IPS DF 19.7 (cell line): ENCODE data around the gene FRAT1.
"Not testable (repeated sequence)": the region's sequence is repeated elsewhere in the genome, so short reads cannot be mapped to it uniquely, and the experiment has no call there.

Experiments used
- DNase-seq: peaks from one replicate; pipeline ENCODE4 v3.0.0-alpha.2; 2013; ENCODE audit warnings: low read depth, low spot score

Gene FRAT1

GRCh38 chr10:97318772-97319651 lies at the start of gene FRAT1:
Gene FRAT1 (plus strand): TSS chr10:97319271. CDS start chr10:97319454, 183 bp downstream.
- no peak for DNase-seq

GRCh38 chr10:97270523-97271154 lies 48.4 kb upstream of the FRAT1 start:
- no peak for DNase-seq

- DNase-seq, result no peak
Observed at GRCh38 chr10:97273700-97274099, 45.4 kb upstream of the FRAT1 start.

GRCh38 chr10:97274828-97275227 lies 44.2 kb upstream of the FRAT1 start:
- no peak for DNase-seq

- no peak for DNase-seq
Observed at GRCh38 chr10:97277551-97277950, 41.5 kb upstream of the FRAT1 start.

GRCh38 chr10:97278491-97278989 lies 40.5 kb upstream of the FRAT1 start:
- no peak for DNase-seq

GRCh38 chr10:97279121-97279815 lies 39.8 kb upstream of the FRAT1 start:
- DNase-seq, result no peak

GRCh38 chr10:97280783-97281182 lies 38.3 kb upstream of the FRAT1 start:
- DNase-seq, result no peak

GRCh38 chr10:97290076-97290475 lies 29.0 kb upstream of the FRAT1 start:
- DNase-seq, result not testable (repeated sequence)

- not testable (repeated sequence) for DNase-seq
Observed at GRCh38 chr10:97290576-97291356, 28.3 kb upstream of the FRAT1 start.

- DNase-seq, result no peak
Observed at GRCh38 chr10:97291357-97292096, 27.5 kb upstream of the FRAT1 start.

- peak; percentile 92 for DNase-seq
Observed at GRCh38 chr10:97292097-97292861, 26.8 kb upstream of the FRAT1 start, which contains the start of gene ARHGAP19. Gene ARHGAP19 (minus strand): TSS chr10:97292637. CDS start chr10:97292627, 10 bp downstream.

- no peak for DNase-seq
Observed at GRCh38 chr10:97292862-97293198, 26.2 kb upstream of the FRAT1 start.

- DNase-seq, result no peak
Observed at GRCh38 chr10:97297556-97298222, 21.4 kb upstream of the FRAT1 start.

GRCh38 chr10:97298223-97298571 lies 20.9 kb upstream of the FRAT1 start:
- no peak for DNase-seq

GRCh38 chr10:97300980-97301379 lies 18.1 kb upstream of the FRAT1 start:
- DNase-seq, result no peak

- DNase-seq, result no peak
Observed at GRCh38 chr10:97302088-97302791, 16.8 kb upstream of the FRAT1 start.

- DNase-seq, result no peak
Observed at GRCh38 chr10:97307441-97307840, 11.6 kb upstream of the FRAT1 start.
